ENCODE measurements around the gene KRT40. TPM values are rescaled to one million over a fixed set of nuclear protein-coding genes. Genes with fewer than 3 reads are reported as not detected.

The KRT40 gene
- total and polyA plus RNA-seq, 9 of the 15 experiments (the other 6 are each of a cell fraction or from before 2014, with no cell fraction given): not detected

DNA sequence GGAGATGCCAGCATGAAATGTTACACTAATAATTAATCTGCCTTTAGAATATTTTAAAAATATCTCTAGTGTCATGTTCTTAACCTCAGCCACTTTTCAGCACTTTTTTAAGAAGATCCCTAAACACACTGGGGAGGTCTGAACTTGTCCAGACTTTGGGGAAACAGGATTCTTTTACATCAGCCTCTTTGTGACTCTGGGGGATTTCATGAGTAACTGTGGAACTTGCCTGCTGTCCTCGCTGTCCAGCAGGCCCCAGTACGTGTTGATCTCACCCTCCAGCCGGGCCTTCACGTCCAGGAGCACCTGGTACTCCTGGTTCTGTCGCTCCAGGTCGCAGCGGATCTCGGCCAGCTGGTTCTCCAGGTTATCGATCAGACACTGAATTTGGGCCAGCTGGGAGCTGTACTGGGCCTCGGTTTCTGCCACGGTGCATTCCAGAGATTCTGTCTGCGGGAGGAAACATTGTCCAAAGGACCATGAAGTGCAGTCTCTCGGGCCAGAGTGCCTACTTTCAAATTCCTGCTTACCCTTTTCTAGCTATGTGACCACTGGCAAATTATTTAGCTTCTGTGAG is 5.5 kb downstream of the KRT40 start (continued):
- TF ChIP-seq, protein P1, sequence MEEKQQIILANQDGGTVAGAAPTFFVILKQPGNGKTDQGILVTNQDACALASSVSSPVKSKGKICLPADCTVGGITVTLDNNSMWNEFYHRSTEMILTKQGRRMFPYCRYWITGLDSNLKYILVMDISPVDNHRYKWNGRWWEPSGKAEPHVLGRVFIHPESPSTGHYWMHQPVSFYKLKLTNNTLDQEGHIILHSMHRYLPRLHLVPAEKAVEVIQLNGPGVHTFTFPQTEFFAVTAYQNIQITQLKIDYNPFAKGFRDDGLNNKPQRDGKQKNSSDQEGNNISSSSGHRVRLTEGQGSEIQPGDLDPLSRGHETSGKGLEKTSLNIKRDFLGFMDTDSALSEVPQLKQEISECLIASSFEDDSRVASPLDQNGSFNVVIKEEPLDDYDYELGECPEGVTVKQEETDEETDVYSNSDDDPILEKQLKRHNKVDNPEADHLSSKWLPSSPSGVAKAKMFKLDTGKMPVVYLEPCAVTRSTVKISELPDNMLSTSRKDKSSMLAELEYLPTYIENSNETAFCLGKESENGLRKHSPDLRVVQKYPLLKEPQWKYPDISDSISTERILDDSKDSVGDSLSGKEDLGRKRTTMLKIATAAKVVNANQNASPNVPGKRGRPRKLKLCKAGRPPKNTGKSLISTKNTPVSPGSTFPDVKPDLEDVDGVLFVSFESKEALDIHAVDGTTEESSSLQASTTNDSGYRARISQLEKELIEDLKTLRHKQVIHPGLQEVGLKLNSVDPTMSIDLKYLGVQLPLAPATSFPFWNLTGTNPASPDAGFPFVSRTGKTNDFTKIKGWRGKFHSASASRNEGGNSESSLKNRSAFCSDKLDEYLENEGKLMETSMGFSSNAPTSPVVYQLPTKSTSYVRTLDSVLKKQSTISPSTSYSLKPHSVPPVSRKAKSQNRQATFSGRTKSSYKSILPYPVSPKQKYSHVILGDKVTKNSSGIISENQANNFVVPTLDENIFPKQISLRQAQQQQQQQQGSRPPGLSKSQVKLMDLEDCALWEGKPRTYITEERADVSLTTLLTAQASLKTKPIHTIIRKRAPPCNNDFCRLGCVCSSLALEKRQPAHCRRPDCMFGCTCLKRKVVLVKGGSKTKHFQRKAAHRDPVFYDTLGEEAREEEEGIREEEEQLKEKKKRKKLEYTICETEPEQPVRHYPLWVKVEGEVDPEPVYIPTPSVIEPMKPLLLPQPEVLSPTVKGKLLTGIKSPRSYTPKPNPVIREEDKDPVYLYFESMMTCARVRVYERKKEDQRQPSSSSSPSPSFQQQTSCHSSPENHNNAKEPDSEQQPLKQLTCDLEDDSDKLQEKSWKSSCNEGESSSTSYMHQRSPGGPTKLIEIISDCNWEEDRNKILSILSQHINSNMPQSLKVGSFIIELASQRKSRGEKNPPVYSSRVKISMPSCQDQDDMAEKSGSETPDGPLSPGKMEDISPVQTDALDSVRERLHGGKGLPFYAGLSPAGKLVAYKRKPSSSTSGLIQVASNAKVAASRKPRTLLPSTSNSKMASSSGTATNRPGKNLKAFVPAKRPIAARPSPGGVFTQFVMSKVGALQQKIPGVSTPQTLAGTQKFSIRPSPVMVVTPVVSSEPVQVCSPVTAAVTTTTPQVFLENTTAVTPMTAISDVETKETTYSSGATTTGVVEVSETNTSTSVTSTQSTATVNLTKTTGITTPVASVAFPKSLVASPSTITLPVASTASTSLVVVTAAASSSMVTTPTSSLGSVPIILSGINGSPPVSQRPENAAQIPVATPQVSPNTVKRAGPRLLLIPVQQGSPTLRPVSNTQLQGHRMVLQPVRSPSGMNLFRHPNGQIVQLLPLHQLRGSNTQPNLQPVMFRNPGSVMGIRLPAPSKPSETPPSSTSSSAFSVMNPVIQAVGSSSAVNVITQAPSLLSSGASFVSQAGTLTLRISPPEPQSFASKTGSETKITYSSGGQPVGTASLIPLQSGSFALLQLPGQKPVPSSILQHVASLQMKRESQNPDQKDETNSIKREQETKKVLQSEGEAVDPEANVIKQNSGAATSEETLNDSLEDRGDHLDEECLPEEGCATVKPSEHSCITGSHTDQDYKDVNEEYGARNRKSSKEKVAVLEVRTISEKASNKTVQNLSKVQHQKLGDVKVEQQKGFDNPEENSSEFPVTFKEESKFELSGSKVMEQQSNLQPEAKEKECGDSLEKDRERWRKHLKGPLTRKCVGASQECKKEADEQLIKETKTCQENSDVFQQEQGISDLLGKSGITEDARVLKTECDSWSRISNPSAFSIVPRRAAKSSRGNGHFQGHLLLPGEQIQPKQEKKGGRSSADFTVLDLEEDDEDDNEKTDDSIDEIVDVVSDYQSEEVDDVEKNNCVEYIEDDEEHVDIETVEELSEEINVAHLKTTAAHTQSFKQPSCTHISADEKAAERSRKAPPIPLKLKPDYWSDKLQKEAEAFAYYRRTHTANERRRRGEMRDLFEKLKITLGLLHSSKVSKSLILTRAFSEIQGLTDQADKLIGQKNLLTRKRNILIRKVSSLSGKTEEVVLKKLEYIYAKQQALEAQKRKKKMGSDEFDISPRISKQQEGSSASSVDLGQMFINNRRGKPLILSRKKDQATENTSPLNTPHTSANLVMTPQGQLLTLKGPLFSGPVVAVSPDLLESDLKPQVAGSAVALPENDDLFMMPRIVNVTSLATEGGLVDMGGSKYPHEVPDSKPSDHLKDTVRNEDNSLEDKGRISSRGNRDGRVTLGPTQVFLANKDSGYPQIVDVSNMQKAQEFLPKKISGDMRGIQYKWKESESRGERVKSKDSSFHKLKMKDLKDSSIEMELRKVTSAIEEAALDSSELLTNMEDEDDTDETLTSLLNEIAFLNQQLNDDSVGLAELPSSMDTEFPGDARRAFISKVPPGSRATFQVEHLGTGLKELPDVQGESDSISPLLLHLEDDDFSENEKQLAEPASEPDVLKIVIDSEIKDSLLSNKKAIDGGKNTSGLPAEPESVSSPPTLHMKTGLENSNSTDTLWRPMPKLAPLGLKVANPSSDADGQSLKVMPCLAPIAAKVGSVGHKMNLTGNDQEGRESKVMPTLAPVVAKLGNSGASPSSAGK (IDR thresholded peaks at IDR 0.05): no peak
- TF ChIP-seq HDAC6 (IDR thresholded peaks at IDR 0.05; ENCODE audit: low read depth, low read length) (no peak), SREBF2 (CRISPR knock-in tag; IDR thresholded peaks at IDR 0.05) (no peak), MTF1 (CRISPR knock-in tag; IDR thresholded peaks at IDR 0.05; ENCODE audit: borderline replicate concordance) (no peak), SMC3 (conservative IDR thresholded peaks at IDR 0.05; ENCODE audit: insufficient read depth, low read depth, low read length) (no peak), RAD51 (IDR thresholded peaks at IDR 0.05; ENCODE audit: borderline replicate concordance, low read depth) (no peak), CBFB (CRISPR knock-in tag; IDR thresholded peaks at IDR 0.05) (no peak), BMI1 (IDR thresholded peaks at IDR 0.05; ENCODE audit: low read length) (no peak), MBD2 (IDR thresholded peaks at IDR 0.05; ENCODE audit: borderline replicate concordance, low read depth) (no peak), WHSC1 (IDR thresholded peaks at IDR 0.05; ENCODE audit: low read length) (no peak), ZNF12 (CRISPR knock-in tag; IDR thresholded peaks at IDR 0.05) (no peak)
- TF ChIP-seq, protein P2, sequence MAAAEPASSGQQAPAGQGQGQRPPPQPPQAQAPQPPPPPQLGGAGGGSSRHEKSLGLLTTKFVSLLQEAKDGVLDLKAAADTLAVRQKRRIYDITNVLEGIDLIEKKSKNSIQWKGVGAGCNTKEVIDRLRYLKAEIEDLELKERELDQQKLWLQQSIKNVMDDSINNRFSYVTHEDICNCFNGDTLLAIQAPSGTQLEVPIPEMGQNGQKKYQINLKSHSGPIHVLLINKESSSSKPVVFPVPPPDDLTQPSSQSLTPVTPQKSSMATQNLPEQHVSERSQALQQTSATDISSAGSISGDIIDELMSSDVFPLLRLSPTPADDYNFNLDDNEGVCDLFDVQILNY (CRISPR knock-in tag; IDR thresholded peaks at IDR 0.05): no peak

All from K562 (cell line).